Erythroblast (primary cell): ENCODE data around the gene RRH.

Experiments
- GATA1 ChIP-seq: IDR thresholded peaks from 2 replicates; pipeline ENCODE4 v1.6.1; 2011; ENCODE audit warnings: low read depth, mild to moderate bottlenecking, control low read depth, low read length, moderate library complexity
- POLR2A ChIP-seq: IDR thresholded peaks from 2 replicates; pipeline ENCODE4 v1.6.1; 2011; ENCODE audit warnings: mild to moderate bottlenecking, low read length

DNA sequence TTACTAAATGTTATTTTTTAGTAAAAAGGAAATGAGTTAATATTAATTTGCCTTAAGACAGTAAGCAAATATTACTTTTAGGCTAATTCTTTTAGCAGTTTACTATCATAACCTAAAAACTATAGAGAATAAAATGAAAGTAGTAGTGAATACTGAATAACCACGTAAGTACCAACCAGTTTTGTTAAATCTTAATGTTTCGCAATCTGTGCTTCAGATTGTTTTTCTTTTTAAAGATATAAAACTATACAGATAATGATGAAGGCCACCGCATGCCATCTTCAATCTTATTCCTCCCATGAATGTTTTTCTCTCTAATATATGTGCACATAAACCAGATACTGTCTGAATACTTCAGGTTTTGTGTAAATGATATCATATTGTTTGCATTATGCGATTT, 6.0 kb downstream of the RRH start:
- no peak for TF ChIP-seq POLR2A
- no peak for TF ChIP-seq GATA1
